VCaP (cell line): ENCODE results near the gene WDR18.

Experiments
- H3K27ac ChIP-seq: fragments of 450-650 bp; 2 replicates; pipeline ENCODE4 v1.5.1; 2017
- TF ChIP-seq, protein P1 (sequence below): fragments of 450-650 bp; conservative IDR thresholded peaks from 2 replicates; pipeline ENCODE4 v1.5.1; 2017; ENCODE audit warnings: mild to moderate bottlenecking, moderate library complexity

WDR18 gene

DNA sequence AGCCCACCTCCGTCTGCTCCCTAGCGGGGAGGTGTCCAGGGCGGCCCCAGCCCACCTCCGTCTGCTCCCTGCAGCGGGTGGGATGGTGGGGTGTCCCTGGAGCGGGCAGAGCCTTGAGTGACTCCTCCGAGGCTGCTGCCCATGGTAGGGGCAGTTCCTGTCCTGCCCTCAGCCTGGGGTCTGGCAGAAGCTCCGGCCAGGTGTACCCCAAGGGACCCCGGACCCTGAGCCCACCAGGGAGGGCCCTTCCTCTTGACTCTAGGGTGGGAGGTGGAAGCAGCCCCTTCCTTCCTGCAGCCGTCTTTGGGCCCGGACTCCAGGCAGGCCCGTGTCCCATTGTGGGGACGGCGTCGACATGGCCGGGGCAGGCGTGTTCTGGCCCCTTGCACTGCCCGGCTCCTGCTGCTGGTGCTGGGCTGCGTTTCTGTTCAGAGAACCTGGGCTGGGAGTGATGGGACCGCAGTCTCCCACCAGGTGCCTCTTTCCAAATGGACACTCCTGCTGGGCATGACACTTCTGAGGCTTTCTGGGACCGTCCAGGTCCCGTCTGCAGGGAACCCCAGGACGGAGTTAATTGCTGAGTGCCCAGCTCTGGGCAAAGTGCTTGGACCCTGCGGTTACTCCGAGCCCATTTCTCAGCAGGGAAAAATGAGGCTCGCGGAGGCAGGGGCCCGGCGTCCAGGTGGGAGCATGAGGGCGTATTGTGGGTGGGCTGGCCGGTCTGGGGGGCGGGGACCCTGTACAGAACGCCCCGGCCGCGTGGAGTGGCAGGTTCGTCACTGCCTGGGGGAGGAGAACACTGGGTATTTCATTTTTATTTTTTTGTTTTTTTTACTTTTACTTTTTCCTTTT, 38.5 kb upstream of the WDR18 start:
- TF ChIP-seq, protein P1, sequence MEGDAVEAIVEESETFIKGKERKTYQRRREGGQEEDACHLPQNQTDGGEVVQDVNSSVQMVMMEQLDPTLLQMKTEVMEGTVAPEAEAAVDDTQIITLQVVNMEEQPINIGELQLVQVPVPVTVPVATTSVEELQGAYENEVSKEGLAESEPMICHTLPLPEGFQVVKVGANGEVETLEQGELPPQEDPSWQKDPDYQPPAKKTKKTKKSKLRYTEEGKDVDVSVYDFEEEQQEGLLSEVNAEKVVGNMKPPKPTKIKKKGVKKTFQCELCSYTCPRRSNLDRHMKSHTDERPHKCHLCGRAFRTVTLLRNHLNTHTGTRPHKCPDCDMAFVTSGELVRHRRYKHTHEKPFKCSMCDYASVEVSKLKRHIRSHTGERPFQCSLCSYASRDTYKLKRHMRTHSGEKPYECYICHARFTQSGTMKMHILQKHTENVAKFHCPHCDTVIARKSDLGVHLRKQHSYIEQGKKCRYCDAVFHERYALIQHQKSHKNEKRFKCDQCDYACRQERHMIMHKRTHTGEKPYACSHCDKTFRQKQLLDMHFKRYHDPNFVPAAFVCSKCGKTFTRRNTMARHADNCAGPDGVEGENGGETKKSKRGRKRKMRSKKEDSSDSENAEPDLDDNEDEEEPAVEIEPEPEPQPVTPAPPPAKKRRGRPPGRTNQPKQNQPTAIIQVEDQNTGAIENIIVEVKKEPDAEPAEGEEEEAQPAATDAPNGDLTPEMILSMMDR, result no peak
- H3K27ac ChIP-seq, result no peak overlapping the region

- TF ChIP-seq, protein P1, result no peak
- no peak overlapping the region for H3K27ac ChIP-seq
Measured at GRCh38 chr19:947090-947706, 36.9 kb upstream of the WDR18 start.

DNA sequence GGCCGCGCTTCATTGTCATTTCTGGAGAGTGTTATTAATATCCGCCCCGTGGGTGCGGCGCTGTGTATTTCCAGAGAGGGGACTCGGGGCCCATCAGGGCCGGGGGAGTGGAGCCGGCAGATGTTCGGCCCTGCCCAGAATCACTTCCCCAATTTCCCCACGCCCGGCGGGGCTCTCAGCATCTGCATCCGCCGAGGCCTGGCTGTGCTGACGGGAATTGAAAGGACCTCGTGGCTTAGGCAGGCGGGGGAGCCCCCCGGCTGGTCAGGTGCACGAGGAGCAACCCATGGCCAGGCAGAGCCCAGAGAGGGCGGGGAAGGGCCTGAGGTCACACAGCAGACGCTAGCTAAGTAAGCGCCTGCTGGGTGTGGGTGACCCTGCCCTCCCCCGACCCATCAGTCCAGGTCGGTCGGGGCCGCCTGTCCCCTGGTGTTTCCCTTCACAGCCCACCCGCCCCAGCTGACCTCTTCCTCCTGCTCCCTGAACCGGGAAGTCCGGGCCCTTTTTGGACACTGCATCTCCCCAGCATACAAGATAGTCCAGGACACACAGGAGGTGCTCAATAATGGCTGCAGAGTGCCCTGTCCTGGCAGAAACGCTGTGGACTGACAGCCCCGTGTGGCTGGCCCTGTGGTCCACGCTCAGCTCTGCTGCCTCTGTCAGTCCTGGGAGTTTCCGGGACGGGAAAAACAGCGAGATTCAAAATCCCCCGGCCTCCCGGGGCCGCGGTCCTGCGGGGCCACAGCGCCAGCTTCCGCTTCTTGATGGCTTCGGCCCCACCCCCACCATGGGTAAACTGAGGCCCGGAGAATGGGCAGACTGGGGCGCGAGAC, 36.2 kb upstream of the WDR18 start:
- TF ChIP-seq, protein P1, result no peak
- H3K27ac ChIP-seq, result no peak overlapping the region

DNA sequence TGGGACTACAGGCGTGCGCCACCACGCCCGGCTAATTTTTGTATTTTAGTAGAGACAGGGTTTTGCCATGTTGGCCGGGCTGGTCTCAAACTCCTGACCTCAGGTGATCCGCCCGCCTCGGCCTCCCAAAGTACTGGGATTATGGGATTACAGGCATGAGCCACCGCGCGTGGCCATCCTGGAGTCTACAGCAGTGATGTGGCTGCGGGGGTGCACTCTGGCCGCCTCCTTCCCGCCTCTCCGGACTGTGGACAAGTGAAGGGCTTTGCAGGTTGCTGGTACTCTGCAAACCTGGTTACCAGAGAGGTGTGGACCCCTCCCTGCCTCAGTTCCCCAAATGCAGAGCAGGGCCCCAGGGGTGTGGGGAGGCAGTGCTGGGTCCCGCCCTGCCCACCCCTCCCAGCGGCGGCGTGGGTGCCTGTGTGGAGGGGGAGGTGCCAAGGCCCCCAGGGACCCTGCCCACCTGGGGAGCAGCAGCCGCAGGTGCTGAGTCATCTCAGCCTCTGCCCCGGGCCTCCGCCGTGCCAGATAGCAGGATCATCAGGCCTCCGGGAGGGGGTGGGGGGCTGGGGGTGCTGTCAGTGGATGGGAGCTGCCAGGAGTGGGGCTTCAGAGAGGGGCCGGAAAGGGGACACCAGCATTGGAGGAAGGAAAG, 35.2 kb upstream of the WDR18 start:
- H3K27ac ChIP-seq, result no peak overlapping the region
- TF ChIP-seq, protein P1, result no peak

DNA sequence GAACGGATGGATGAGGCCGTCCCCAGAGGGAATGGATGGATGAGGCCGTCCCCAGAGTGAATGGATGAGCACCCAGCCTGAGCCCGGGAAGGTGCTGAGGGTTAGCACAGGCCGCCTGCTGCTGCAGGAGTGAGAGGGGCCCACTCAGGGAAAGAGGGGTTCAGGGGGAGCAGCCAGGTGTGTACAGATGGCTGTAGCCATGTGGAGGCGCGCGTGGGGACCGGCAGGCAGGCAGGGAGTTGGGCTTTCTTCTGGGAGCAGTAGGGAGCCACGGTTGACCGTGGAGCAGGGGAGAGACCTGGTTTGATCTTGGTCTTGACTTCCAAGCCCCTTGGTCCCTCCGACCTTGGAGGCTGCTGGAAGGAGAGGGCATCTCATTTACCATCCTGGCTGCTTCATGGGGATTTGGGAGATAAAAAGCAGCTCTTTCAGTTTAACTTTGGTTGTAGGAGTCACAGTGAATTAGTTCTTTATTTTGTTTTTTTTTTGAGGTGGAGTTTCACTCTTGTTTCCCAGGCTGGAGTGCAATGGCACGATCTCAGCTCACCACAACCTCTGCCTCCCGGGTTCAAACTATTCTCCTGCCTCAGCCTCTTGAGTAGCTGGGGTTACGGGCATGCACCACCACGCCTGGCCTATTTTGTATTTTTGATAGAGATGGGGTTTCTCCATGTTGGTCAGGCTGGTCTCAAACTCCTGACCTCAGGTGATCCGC, 33.6 kb upstream of the WDR18 start:
- TF ChIP-seq, protein P1, result no peak

GRCh38 chr19:952049-952679, 32.0 kb upstream of the WDR18 start:
- peak overlapping the region; percentile 80 for H3K27ac ChIP-seq
- TF ChIP-seq, protein P1, result no peak

More for the DNA sequence above, 33.6 kb upstream of the WDR18 start:
- no peak overlapping the region for H3K27ac ChIP-seq
